ENCODE measurements around the gene TGFBR3. TPM values are rescaled to one million over a fixed set of nuclear protein-coding genes. Genes with fewer than 3 reads are reported as not detected.

The TGFBR3 gene
- total and polyA plus RNA-seq, 2 of the 4 experiments (the other 2 are of a cell fraction), result 3.0 to 11.3 TPM

DNA sequence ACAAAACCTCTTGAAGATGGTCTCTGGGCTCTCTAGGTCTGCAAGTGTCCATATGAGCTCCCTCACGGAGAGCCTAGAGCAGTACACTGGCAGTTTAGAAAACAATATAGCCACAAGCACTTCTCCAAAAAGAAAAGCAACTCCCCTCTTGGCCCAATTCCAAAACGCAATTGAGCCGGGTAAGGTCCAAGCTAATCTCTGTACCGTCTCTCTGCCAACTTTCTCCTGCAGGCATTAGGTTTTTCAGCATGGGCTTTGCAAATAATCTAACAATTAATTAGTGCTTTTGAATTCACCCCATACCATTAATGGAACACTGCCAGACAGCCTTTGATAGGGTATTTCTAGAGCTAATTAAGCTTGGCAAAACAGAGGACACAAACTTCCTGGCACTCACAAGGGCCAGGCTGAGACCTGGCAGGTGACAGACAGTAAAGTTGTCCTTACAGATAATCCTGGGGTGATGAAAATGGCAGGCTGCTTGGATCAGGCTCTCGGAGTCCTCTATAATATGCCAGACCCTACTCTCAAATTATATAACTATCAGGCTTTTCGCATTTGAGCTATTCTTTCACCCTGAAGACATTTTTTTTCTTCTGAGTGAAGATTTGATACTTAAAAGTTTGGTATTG, 39.8 kb downstream of the TGFBR3 start (continued):
- TF ChIP-seq MXI1 (IDR thresholded peaks at IDR 0.05; ENCODE audit: borderline replicate concordance, low read depth, low read length) (no peak), BHLHE40 (IDR thresholded peaks at IDR 0.05; ENCODE audit: low read depth, low read length) (no peak)

GRCh38 chr1:91844862-91845528, 41.0 kb downstream of the TGFBR3 start:
- no peak overlapping the region; the same call in none of the 2 replicates for H3K4ac ChIP-seq (ENCODE audit: low read depth, low read length)
- peaks cover 14 to 15% of the 10 kb centered on the region in 2 experiments; a peak in 3 of 4 replicates for H3K79me1 ChIP-seq (ENCODE audit: low read depth in 1 of 2, low read length in 2 of 2)
- POLR2A ChIA-PET (ENCODE audit: unreplicated experiment), result no interaction called here
- H3K27me3 ChIP-seq (ENCODE audit: control insufficient read depth, insufficient read depth, low read length), result no peaks in the 10 kb centered on the region
- peaks cover 2% of the 10 kb centered on the region; the same call in 1 of the 2 replicates for H3K9me3 ChIP-seq (ENCODE audit: control insufficient read depth, insufficient read depth, low read length)
- H3K4me1 ChIP-seq (ENCODE audit: control insufficient read depth, insufficient read depth, low read length), result peaks cover 9% of the 10 kb centered on the region
- peak overlapping the region; percentile 57; the same call in 1 of the 2 replicates for H2BK20ac ChIP-seq (ENCODE audit: low read depth, low read length)
- no peak overlapping the region; the same call in 2 of the 3 replicates for H2BK15ac ChIP-seq (ENCODE audit: low read depth, low read length)
- H3K9me1 ChIP-seq (ENCODE audit: insufficient read depth, low read length), result peaks cover 3% of the 10 kb centered on the region; the same call in 1 of the 2 replicates
- CTCF ChIA-PET, result interaction anchor here (1.0 to 1.7 kb wide), 3 partner anchors 16 to 264 kb away, joined by 3 to 4 read pairs (median 4); no protein-coding TSS in a partner anchor
- H4K5ac ChIP-seq (ENCODE audit: low read depth, low read length), result no peak overlapping the region
- H3K9ac ChIP-seq (ENCODE audit: low read depth, low read length), result no peak overlapping the region
- intact Hi-C loops (cut with micrococcal nuclease), result loop anchor here (5.0 kb wide), 1 partner anchor 82 kb away; no protein-coding TSS in a partner anchor
- no peak overlapping the region for H2AFZ ChIP-seq (replicated peaks; ENCODE audit: low read length, poor library complexity)
- H3K36me3 ChIP-seq (ENCODE audit: control insufficient read depth, insufficient read depth, low read length), result no peaks in the 10 kb centered on the region
- dilution Hi-C loops (cut with HindIII; ENCODE audit: low sequenced_read_pairs, unreplicated experiment), result no loop called here
- TF ChIP-seq FOS (IDR thresholded peaks at IDR 0.05; ENCODE audit: low read depth, low read length) (peak; percentile 65), RCOR1 (IDR thresholded peaks at IDR 0.05; ENCODE audit: insufficient replicate concordance, low read length) (no peak), CEBPB (IDR thresholded peaks at IDR 0.05; ENCODE audit: low read depth, low read length) (peak; percentile 92), SMC3 (IDR thresholded peaks at IDR 0.05; ENCODE audit: low read depth, low read length) (0 out of 2 replicates have a peak, but pooled peaks have one; percentile 4)
- TF ChIP-seq, protein P1, sequence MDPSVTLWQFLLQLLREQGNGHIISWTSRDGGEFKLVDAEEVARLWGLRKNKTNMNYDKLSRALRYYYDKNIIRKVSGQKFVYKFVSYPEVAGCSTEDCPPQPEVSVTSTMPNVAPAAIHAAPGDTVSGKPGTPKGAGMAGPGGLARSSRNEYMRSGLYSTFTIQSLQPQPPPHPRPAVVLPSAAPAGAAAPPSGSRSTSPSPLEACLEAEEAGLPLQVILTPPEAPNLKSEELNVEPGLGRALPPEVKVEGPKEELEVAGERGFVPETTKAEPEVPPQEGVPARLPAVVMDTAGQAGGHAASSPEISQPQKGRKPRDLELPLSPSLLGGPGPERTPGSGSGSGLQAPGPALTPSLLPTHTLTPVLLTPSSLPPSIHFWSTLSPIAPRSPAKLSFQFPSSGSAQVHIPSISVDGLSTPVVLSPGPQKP (IDR thresholded peaks at IDR 0.05; ENCODE audit: borderline replicate concordance, low read depth, low read length), result no peak
- H2BK120ac ChIP-seq (ENCODE audit: low read depth, low read length), result peak overlapping the region; percentile 59; the same call in 1 of the 2 replicates
- peak overlapping the region; percentile 59; the same call in 1 of the 2 replicates for H3K27ac ChIP-seq (ENCODE audit: insufficient read depth, low read length)
- ATAC-seq (ENCODE audit: low read depth) (peak; percentile 90), DNase-seq (peak; percentile 94)
- H3K4me2 ChIP-seq (ENCODE audit: low read depth, low read length), result peak overlapping the region; percentile 45
- 0 out of 2 replicates have a peak overlapping the region, but pooled peaks have one; percentile 4 for H4K91ac ChIP-seq (ENCODE audit: insufficient read depth, low read depth, low read length)
- no TSS peak for BruUV-seq (replicated peaks)
- H2BK5ac ChIP-seq (ENCODE audit: low read depth, low read length, poor library complexity, severe bottlenecking), result peak overlapping the region; percentile 70
- H2AK9ac ChIP-seq (replicated peaks; ENCODE audit: low read depth, low read length, poor library complexity), result peak overlapping the region; percentile 1
- no peak overlapping the region for H2AK5ac ChIP-seq (ENCODE audit: low read depth, low read length)
- WGBS, 2 experiments (ENCODE audit: extremely low coverage in 2 of 2, insufficient read length in 1 of 2), result no CpG with 5 or more reads among the region's 6 CpGs
- in situ Hi-C loops (cut with MboI; ENCODE audit: low sequenced_read_pairs), result no loop called here
- no peak overlapping the region for H3K14ac ChIP-seq (replicated peaks; ENCODE audit: low read depth, low read length)
- no peak overlapping the region for H3K23ac ChIP-seq (ENCODE audit: low read depth, low read length)
- peak overlapping the region in 1 of 2 experiments; percentile 16; a peak in 1 of 4 replicates for H4K8ac ChIP-seq (ENCODE audit: low read depth in 2 of 2, low read length in 2 of 2)
- no peak overlapping the region; the same call in 1 of the 2 replicates for H3K56ac ChIP-seq (ENCODE audit: extremely low read depth, insufficient read depth, low read length)
- H3K18ac ChIP-seq (ENCODE audit: low read depth, low read length), result 0 out of 2 replicates have a peak overlapping the region, but pooled peaks have one; percentile 35
- peaks cover 3% of the 10 kb centered on the region; the same call in 1 of the 2 replicates for H4K20me1 ChIP-seq (ENCODE audit: insufficient read depth, low read length)
- H3K4me3 ChIP-seq (ENCODE audit: insufficient read depth, low read depth, low read length), result no peak overlapping the region
